Measurements from ENCODE around the gene SLX4IP.

SLX4IP gene

DNA sequence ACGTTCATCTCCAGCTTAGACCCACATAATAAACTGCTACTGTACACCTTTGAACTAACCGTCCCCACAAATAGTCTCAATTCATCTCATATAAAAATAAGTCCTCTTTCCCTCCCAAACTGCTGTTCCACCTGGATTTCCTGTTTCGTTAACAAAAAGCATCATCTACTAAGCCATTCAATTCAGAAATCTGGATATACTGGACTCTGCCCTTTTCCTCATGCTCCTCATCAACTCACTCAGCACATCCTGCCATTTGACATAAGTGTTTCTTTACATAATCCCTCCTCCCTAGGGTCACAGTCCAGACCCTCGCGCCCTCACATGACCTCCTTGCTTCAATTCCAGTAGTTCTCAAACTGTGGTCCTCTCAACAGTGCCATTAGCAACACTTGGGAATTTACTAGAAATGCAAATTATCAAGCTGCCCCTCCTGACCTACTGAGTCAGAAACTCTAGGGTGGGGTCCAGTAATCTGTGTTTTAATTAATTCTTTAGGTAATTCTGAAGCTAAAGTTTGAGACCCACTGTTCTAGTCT, 5.6 kb upstream of the SLX4IP start:
- no peak for DNase-seq

DNA sequence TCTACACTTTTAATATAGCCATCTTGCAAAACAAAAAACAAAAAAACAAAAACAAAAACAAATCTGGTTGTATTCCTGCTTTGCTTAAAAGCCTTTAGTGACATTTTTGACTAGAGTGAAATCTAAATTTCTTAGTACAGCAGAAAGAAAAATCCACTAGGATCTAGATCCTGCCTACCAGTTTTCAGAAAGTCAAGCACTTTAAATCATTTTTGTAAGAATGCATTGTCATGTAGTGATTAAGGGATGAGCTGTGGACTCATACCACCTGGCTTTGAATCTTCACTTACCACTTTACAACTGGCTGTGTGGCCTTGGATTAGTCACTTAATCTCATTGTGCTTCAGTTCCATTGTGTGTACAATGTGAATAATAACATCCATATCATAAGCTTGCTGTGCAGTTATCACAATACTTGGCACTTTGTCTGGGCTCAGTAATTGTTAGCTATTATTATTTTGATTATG, 5.1 kb upstream of the SLX4IP start:
- no peak for DNase-seq

DNA sequence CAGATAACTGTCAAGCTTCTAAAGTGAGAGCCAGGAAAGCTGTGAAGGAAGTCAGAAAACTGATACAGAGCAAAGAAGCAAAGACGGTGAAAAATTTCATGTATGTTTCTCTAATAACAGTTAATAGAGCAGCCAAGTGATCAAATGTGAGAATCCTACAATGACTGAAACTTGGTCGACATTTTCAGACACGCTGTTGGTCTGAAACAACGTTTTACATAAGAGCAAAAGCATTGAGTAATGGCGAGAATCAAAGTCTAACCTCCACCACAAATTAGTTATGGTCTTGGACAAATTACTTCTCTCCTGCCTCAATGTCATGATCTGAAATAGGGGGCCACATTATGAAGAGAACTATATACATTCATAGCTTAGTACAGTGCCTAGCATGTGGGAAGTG, 4.4 kb upstream of the SLX4IP start:
- no peak for DNase-seq

- no peak for DNase-seq
These were observed 3.0 kb upstream of the SLX4IP start for GRCh38 chr20:10432079-10432478.

GRCh38 chr20:10433014-10433622, 2.0 kb upstream of the SLX4IP start:
- DNase-seq = no peak

- DNase-seq = peak; percentile 68
These were observed 1.3 kb upstream of the SLX4IP start, which contains the start of gene MKKS for GRCh38 chr20:10433623-10434466. TSS of gene MKKS (minus strand) at chr20:10434222. CDS start at chr20:10413514, 20,708 bp downstream.

- DNase-seq = peak; percentile 42
These were observed 656 bp upstream of the SLX4IP start for GRCh38 chr20:10434467-10434831.

DNA sequence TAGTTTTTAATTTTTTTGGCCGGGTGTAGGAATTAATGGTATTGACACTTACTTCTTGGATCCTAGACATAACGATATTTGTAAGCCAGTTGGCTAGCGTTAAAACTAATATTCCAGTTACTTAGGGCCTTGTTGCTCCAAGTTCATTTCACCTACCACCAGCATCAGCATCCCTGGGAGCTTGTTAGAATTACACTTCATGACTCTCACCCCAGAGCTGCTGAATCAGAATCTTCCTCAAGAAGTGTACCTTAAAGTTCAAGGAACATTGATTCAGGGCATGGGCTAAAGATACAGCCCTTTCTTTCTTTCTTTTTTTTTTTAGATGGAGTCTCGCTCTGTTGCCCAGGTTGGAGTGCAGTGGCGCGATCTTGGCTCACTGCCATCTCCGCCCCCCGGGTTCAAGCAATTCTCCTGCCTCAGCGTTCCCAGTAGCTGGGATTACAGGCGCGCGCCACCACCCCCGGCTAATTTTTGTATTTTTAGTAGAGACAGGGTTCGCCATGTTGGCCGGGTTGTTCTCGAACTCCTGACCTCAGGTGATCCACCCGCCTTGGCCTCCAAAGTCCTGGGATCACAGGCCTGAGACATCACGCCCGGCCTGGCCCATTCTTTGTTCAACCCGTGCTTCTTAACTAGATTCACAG, 1.1 kb downstream of the SLX4IP start:
- DNase-seq = no peak

- no peak for DNase-seq
These were observed 3.1 kb downstream of the SLX4IP start for GRCh38 chr20:10438217-10438616.

DNA sequence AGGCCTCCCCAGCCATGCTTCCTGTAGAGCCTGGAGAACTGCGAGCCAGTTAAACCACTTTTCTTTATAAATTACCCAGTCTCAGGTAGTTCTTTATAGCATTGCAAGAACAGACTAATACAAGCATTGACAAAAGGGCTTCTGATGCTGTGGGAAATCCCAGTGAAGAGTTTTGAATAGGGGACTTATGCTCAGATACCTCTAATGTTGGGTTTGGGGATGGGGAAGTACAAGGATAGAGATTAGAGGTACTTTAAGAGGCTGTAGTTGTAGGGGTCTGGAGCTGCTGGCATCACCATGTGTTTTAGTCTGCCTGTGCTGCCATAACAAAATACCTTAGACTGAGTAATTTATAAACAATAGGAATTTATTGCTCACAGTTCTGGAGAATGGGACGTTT, 8.8 kb downstream of the SLX4IP start:
- no peak for DNase-seq

DNA sequence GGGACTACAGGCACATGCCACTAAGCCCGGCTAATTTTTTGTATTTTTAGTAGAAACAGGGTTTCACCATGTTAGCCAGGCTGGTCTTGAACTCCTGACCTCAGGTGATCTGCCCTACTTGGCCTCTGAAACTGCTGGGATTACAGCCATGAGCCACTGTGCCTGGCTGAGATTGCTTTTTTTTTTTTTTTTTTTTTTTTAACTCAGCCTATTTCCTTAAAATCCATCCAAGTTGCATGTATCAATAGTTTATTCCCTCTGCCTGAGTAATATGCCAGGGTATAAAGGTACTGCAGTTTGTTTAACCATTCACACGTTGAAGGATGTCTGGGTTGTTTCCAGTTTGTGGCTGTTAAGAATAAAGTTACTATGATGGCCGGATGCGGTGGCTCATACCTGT, 10.7 kb downstream of the SLX4IP start:
- no peak for DNase-seq

- no peak for DNase-seq
These were observed 11.9 kb downstream of the SLX4IP start for GRCh38 chr20:10447028-10447427.

DNA sequence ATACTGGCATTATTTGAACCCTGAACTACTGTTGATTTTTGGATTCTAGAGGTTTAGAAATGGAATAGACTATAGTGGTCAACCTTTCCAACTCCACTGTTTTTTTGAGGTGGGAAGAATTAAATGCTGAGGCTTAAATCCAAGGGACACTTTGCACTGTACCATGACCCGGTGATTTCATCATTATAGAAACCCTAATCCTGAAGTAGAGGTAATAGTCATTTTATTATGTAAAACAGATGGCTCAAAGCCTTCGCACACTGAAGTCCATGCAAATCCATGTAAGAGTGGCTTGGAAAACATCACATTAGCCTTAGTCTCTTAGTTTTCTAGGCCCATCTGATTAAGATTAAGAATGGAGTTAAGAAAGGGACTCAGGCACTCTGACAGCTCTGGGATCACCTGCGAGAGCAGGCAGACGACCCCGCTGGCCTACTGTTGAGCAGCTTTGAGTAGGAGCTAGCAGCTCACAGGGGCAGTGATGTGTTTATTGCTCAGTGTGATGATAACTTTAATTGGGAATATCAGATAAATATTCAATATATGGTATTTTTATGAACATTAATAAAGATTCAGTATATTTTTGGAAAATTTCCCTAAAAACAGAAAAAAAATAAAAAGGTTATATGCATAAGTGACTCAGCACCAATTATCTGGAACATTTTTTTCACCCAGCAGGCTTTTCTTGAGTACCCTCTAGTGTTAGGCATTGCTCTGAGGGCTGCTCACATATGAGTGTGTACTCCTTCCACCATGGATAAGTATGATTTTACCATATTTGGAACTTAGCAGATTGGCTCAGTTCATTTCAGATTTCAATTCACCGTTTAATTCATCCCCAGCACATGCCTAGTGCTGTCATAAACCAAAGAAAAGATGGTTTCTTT, 13.4 kb downstream of the SLX4IP start:
- DNase-seq = no peak

DNA sequence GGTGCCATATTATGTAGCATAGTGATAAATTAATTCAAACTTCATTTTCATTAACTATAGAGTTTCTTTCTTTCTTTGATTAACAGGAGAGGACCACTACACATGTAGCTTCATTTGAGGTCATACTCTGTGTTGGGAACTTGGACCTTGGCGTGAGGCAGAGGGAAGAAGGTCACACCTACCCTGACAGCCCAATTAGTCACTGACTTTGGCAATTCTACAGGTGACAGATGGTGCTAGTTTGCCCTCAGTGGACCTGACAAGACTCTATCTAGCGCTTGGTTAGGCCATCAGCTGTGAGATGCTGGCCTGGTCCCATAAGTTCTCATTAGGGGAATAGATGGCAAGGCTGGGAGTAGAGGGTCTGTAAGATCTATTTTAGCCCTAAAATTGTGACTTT, 14.2 kb downstream of the SLX4IP start:
- no peak for DNase-seq

- no peak for DNase-seq
These were observed 18.1 kb downstream of the SLX4IP start for GRCh38 chr20:10453241-10453640.

DNA sequence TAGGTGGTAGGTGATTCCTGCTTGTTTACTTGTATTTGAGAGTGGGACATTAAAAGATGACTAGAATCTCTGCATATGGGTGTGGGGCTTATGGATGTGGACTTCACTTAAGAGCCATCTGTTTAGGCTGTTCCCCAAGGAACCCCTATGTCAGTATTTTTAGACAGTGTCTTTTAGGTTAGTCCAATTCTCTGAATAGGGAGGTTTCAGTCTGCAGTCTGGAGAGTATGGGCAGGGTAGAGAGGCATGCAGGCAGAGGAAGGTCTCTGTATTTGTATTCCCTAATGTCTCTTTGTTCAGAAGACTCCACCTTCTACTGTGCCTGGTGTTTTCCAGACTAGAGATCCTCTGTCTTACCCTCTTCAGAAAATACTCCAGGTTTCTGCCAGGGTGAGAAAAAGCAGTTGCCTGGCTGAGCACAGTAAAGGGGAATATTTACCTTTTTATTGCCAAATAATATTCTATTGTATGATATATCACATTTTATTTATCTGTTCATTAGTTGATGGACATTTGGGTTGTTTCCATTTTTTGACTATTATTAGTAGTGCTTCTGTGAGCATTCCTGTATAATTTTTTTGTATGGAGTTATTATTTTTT, 19.1 kb downstream of the SLX4IP start:
- DNase-seq = no peak

- no peak for DNase-seq
These were observed 26.4 kb downstream of the SLX4IP start for GRCh38 chr20:10461495-10461894.

DNA sequence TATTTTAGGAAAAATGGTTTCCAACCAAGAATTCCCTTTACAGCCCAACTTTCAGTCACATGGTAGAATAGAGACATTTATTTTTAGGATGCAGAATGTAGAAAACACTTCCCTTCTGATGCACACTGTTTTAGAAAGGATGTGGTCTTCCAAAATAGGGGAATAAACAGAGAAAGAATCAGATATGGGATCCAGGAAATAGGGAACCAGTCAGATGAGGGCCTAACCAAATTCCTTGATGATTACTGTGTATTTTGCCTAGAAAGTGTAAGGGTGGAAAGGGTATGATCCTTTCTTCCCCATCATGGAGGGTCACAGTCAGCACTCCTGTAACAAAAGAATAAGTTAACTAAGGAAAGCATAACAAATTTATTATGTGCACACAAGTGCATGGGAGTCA, 27.4 kb downstream of the SLX4IP start:
- DNase-seq = no peak

- no peak for DNase-seq
These were observed 28.5 kb downstream of the SLX4IP start for GRCh38 chr20:10463622-10464021.

GRCh38 chr20:10465135-10465534, 30.0 kb downstream of the SLX4IP start:
- DNase-seq = no peak

- DNase-seq = no peak
These were observed 31.2 kb downstream of the SLX4IP start for GRCh38 chr20:10466325-10466724.

DNA sequence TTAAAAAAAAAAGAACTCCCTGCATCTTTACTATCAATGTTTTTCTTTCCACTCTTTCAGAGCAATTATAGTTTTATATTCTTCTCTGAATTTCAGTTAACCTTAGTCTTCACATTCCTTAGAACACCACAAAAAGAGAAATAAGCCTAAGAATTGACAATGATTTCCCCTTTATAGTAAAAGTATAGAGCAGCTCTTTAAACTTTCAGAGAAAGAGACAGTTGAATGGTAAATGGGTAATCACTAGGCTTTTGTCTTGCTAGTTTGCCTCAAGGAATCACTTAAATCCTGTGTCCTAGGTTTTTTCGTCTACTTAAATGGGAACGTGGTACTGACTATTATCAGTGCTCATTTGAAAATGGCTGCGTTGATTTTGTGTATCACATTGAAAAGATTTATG, 31.8 kb downstream of the SLX4IP start:
- DNase-seq = no peak
